GM12878 (cell line): Measurements from ENCODE around the gene ZDHHC14. TPM values are rescaled to one million over a fixed set of nuclear protein-coding genes. Genes with fewer than 3 reads are reported as not detected.

Source experiments
- ATAC-seq: fragments of 200-7000 bp; cut with Tn5 transposase; 3 replicates; pipeline ENCODE4 v1.9.1; 2020; ENCODE audit warnings: mild to moderate bottlenecking, moderate library complexity
- BruUV-seq: library from RNA; stranded (reverse); fragments of 400-500 nt; replicated peaks from 2 replicates; lab custom pipeline; 2021; lab: Mats Ljungman, UMichigan
- CTCF ChIA-PET: fragments of 300-600 bp; sonication (Branson Sonifier 250); formaldehyde crosslinking; extraction: SDS; loops from one replicate; lab custom pipeline; 2021; ENCODE audit warnings: inconsistent platforms; lab: Yijun Ruan, JAX
- POLR2A ChIA-PET: fragments of 350-600 bp; formaldehyde crosslinking; extraction: SDS; loops from one replicate; lab custom pipeline; 2021; ENCODE audit warnings: inconsistent platforms; lab: Charles Lee
- RAD21 ChIA-PET: fragments of 300-600 bp; sonication (Branson Sonifier 250); formaldehyde crosslinking; loops from one replicate; lab custom pipeline; 2023; ENCODE audit warnings: antibody characterized with exemption; ENCODE audit not compliant: unreplicated experiment; lab: Charles Lee
- SMC1A ChIA-PET: fragments of 300-600 bp; sonication (Branson Sonifier 250); formaldehyde crosslinking; loops from one replicate; lab custom pipeline; 2023; ENCODE audit not compliant: unreplicated experiment, uncharacterized antibody; lab: Charles Lee
- DNase-seq: peaks from one replicate; pipeline ENCODE4 v3.0.0-alpha.2; 2011; ENCODE audit warnings: low read depth, low spot score
- FAIRE-seq: peaks from 3 replicates; lab custom pipeline; 2011; peaks lifted over from hg19 to GRCh38; lab: Jason Lieb, UNC
- H2AFZ ChIP-seq: 2 replicates; pipeline ENCODE4 v1.6.0; 2011; ENCODE audit warnings: low read depth, low read length, control low read depth; ENCODE audit not compliant: control insufficient read depth
- H3K27ac ChIP-seq: 2 replicates; pipeline ENCODE4 v1.5.1; 2011; ENCODE audit warnings: control low read depth; ENCODE audit not compliant: control insufficient read depth, insufficient read depth
- H3K27me3 ChIP-seq, 2 experiments: replicated peaks in 1 of 2; 2 replicates each; pipeline versions ENCODE4 v1.6.0 to v1.6.1; 2011; ENCODE audit warnings: low read length in 1 of 2; ENCODE audit not compliant: control insufficient read depth in 2 of 2, insufficient read depth in 2 of 2
- H3K36me3 ChIP-seq, 2 experiments: 2 replicates each; pipeline ENCODE4 v1.5.1; 2011; ENCODE audit warnings: low read length in 1 of 2; ENCODE audit not compliant: control insufficient read depth in 2 of 2, insufficient read depth in 2 of 2
- H3K4me1 ChIP-seq: 2 replicates; pipeline ENCODE4 v1.6.1; 2011; ENCODE audit warnings: mild to moderate bottlenecking, low read length, moderate library complexity, mixed read lengths; ENCODE audit not compliant: control insufficient read depth, insufficient read depth
- H3K4me2 ChIP-seq: 2 replicates; pipeline ENCODE4 v1.6.0; 2011; ENCODE audit warnings: control low read depth; ENCODE audit not compliant: control insufficient read depth, insufficient read depth
- H3K4me3 ChIP-seq: fragments of 200-600 bp; sonication (generic); 2 replicates; pipeline ENCODE4 v1.5.1; 2016
- H3K79me2 ChIP-seq: 2 replicates; pipeline ENCODE4 v1.6.0; 2011; ENCODE audit warnings: low read length; ENCODE audit not compliant: control insufficient read depth, insufficient read depth
- H3K9ac ChIP-seq: 2 replicates; pipeline ENCODE4 v1.8.0; 2011; ENCODE audit warnings: low read length, control low read depth, mixed read lengths; ENCODE audit not compliant: control insufficient read depth, insufficient read depth
- H3K9me3 ChIP-seq: replicated peaks from 3 replicates; pipeline ENCODE4 v1.5.1; 2011; ENCODE audit warnings: mild to moderate bottlenecking, low read length; ENCODE audit not compliant: control insufficient read depth, insufficient read depth
- H4K20me1 ChIP-seq: 2 replicates; pipeline ENCODE4 v1.6.0; 2011; ENCODE audit not compliant: control insufficient read depth, insufficient read depth
- EGR1 ChIP-seq, 2 experiments: IDR thresholded peaks; 1 replicate in 1 of 2; 2 replicates in 1 of 2; pipeline ENCODE4 v1.6.1; 2011 to 2012; ENCODE audit warnings: low read depth in 2 of 2, low read length in 2 of 2, borderline replicate concordance in 1 of 2, mild to moderate bottlenecking in 1 of 2, moderate library complexity in 1 of 2
- KDM1A ChIP-seq: fragments of 200-600 bp; sonication (generic); IDR thresholded peaks from 2 replicates; pipeline ENCODE4 v1.6.1; 2016; ENCODE audit warnings: borderline replicate concordance
- MEF2B ChIP-seq: fragments of 450-650 bp; IDR thresholded peaks from 2 replicates; pipeline ENCODE4 v1.6.1; 2018; ENCODE audit warnings: mild to moderate bottlenecking, moderate library complexity; ENCODE audit not compliant: partially characterized antibody, poor library complexity, severe bottlenecking
- SP1 ChIP-seq: IDR thresholded peaks from one replicate; pipeline ENCODE4 v1.6.1; 2011; ENCODE audit warnings: low read depth, low read length
- WRNIP1 ChIP-seq: IDR thresholded peaks from 2 replicates; pipeline ENCODE4 v1.6.1; 2011; ENCODE audit warnings: low read depth, low read length, improper control_type of control experiment, borderline replicate concordance
- ZNF622 ChIP-seq: fragments of 450-650 bp; IDR thresholded peaks from 2 replicates; pipeline ENCODE4 v1.6.1; 2017; ENCODE audit warnings: mild to moderate bottlenecking, inconsistent platforms
- WGBS: methylation state at CpG from one replicate; pipeline ENCODE4 v1.1.6; 2016; ENCODE audit warnings: low lambda C conversion rate; ENCODE audit not compliant: insufficient replicate concordance, insufficient coverage; ENCODE audit errors: missing lambda C conversion rate; 5-methylcytosine and 5-hydroxymethylcytosine counted together
- in situ Hi-C: fragments of 300-500 bp; cut with MboI; formaldehyde crosslinking; loops from 9 replicates; pipeline ENCODE4 v1.14.3; 2018; ENCODE audit warnings: mixed read lengths
- intact Hi-C: fragments of 100-400 bp; cut with micrococcal nuclease; formaldehyde crosslinking; loops from one replicate; pipeline ENCODE4 v1.14.2; 2022; ENCODE audit not compliant: unreplicated experiment
- polyA plus RNA-seq, 11 experiments: library from polyadenylated mRNA; depleted of rRNA in 4 of 11; unstranded in 6 of 11; stranded (reverse) in 5 of 11; fragments of >200 nt; fragmentation: Nextera tagmentation in 4 of 11; fragmentation: Illumina TruSeq in 1 of 11; extraction: Ambion mirVana in 4 of 11; extraction: Trizol in 1 of 11; gene quantifications; 1 replicate in 1 of 11; 2 replicates in 10 of 11; pipeline versions ENCODE4 v1.2.1 to v1.2.3, GENCODE V29; 2011 to 2016; ENCODE audit warnings: inconsistent platforms in 2 of 11, missing spikeins in 2 of 11, low read depth in 1 of 11
- total RNA-seq, 4 experiments: library from RNA; depleted of rRNA in 3 of 4; stranded (reverse); fragments of >200 nt in 3 of 4; fragmentation: Illumina TruSeq in 1 of 4; extraction: Trizol in 1 of 4; gene quantifications; 2 replicates each; pipeline versions ENCODE4 v1.2.1 to v1.2.3, GENCODE V29; 2013 to 2021
- TF ChIP-seq, protein P1 (sequence below): fragments of 450-650 bp; IDR thresholded peaks from 2 replicates; pipeline ENCODE4 v1.6.1; 2017; ENCODE audit warnings: antibody characterized with exemption, mild to moderate bottlenecking, moderate library complexity
- TF ChIP-seq, protein P2 (sequence below): fragments of 150-350 bp; IDR thresholded peaks from 2 replicates; pipeline ENCODE4 v1.6.1; 2014; ENCODE audit warnings: mild to moderate bottlenecking, low read depth, low read length

Gene ZDHHC14
- total and polyA plus RNA-seq, 10 of the 15 experiments (the other 5 are each of a cell fraction or from before 2014, with no cell fraction given), result 0.15 to 16.0 (median 0.76) TPM; not detected in 1

DNA sequence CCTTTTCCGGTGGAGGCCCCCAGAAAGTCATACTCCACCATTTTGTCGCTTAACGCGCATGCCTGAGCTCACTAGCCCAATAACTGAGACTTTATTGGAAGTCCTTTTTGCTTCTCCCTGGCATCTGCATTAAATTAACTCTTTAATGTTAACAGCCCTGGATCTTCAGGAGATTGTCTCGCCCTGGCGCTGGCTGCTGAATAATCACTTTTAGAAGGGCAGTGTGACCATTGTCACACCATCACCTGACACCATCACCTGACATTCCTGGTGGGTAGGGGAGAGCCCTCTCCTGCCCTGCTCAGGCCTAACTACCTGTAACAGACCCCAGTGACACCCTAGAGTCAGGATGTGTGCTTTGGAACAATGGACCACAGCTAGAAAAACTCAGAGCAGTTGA, 326.6 kb downstream of the ZDHHC14 start:
- DNase-seq, result no peak
- H3K4me1 ChIP-seq, result no peaks in the 10 kb centered on the region
- ChIA-PET SMC1A (no interaction called here), RAD21 (no interaction called here), CTCF (no interaction called here), POLR2A (no interaction called here)
- H3K79me2 ChIP-seq, result no peaks in the 10 kb centered on the region
- H2AFZ ChIP-seq, result no peak overlapping the region
- ATAC-seq, result no peak
- no peak overlapping the region for H3K9ac ChIP-seq
- no peaks in the 10 kb centered on the region for H4K20me1 ChIP-seq
- in situ Hi-C loops (no loop called here), intact Hi-C loops (no loop called here)
- no peak overlapping the region for H3K27ac ChIP-seq
- TF ChIP-seq SP1, result no peak
- H3K36me3 ChIP-seq, result no peaks in the 10 kb centered on the region
- no peaks in the 10 kb centered on the region for H3K9me3 ChIP-seq
- FAIRE-seq, result no peak
- no peak overlapping the region for H3K4me3 ChIP-seq
- WGBS, result 50% methylated on average over 5 of the region's 6 CpGs
- H3K4me2 ChIP-seq, result no peak overlapping the region
- BruUV-seq, result no TSS peak
- H3K27me3 ChIP-seq, result no peaks in the 10 kb centered on the region

DNA sequence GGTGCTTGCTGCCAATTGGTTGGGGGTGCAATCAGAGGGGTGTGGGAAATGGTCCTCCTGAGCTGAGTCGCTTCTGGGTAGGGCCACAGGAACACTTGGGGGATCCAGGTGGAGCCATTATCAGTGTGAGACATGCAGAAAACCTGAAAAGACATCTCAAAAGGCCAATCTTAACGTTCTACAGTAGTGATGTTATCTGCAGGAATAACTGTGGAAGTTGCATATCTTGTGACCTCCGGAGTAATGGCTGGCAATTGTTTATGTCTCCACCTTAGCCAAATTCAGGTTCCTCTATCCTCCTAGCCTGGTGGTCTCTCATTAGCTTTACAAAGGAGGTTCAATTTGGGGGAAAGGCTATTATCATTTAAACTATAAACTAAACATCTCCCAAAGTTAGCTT, 327.2 kb downstream of the ZDHHC14 start:
- ATAC-seq (no peak), DNase-seq (no peak), FAIRE-seq (no peak)
- intact Hi-C loops, result no loop called here
- 26% methylated on average over 3 of the region's 3 CpGs for WGBS
- no peak overlapping the region for H2AFZ ChIP-seq
- no peaks in the 10 kb centered on the region for H3K9me3 ChIP-seq
- no peak overlapping the region for H3K4me2 ChIP-seq
- H3K4me1 ChIP-seq, result no peaks in the 10 kb centered on the region
- no peaks in the 10 kb centered on the region; the same call in 1 of the 2 replicates for H4K20me1 ChIP-seq
- SMC1A ChIA-PET, result interaction anchor here (0.8 kb wide), 1 partner anchor 403 kb away, joined by 3 read pairs; no protein-coding TSS in a partner anchor
- CTCF ChIA-PET, result interaction anchor here (0.6 kb wide), 1 partner anchor 20 kb away, joined by 3 read pairs; no protein-coding TSS in a partner anchor
- no peak overlapping the region for H3K9ac ChIP-seq
- no TSS peak for BruUV-seq
- H3K36me3 ChIP-seq, result no peaks in the 10 kb centered on the region
- TF ChIP-seq, protein P1, sequence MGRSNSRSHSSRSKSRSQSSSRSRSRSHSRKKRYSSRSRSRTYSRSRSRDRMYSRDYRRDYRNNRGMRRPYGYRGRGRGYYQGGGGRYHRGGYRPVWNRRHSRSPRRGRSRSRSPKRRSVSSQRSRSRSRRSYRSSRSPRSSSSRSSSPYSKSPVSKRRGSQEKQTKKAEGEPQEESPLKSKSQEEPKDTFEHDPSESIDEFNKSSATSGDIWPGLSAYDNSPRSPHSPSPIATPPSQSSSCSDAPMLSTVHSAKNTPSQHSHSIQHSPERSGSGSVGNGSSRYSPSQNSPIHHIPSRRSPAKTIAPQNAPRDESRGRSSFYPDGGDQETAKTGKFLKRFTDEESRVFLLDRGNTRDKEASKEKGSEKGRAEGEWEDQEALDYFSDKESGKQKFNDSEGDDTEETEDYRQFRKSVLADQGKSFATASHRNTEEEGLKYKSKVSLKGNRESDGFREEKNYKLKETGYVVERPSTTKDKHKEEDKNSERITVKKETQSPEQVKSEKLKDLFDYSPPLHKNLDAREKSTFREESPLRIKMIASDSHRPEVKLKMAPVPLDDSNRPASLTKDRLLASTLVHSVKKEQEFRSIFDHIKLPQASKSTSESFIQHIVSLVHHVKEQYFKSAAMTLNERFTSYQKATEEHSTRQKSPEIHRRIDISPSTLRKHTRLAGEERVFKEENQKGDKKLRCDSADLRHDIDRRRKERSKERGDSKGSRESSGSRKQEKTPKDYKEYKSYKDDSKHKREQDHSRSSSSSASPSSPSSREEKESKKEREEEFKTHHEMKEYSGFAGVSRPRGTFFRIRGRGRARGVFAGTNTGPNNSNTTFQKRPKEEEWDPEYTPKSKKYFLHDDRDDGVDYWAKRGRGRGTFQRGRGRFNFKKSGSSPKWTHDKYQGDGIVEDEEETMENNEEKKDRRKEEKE, result no peak
- no peak for TF ChIP-seq WRNIP1
- no peak for TF ChIP-seq ZNF622
- no peak for TF ChIP-seq EGR1 (IDR thresholded peaks at IDR 0.05; ENCODE audit: borderline replicate concordance in 1 of 2, low read depth in 2 of 2, low read length in 2 of 2)
- no peak for TF ChIP-seq KDM1A
- no peak for TF ChIP-seq MEF2B
- TF ChIP-seq, protein P2, sequence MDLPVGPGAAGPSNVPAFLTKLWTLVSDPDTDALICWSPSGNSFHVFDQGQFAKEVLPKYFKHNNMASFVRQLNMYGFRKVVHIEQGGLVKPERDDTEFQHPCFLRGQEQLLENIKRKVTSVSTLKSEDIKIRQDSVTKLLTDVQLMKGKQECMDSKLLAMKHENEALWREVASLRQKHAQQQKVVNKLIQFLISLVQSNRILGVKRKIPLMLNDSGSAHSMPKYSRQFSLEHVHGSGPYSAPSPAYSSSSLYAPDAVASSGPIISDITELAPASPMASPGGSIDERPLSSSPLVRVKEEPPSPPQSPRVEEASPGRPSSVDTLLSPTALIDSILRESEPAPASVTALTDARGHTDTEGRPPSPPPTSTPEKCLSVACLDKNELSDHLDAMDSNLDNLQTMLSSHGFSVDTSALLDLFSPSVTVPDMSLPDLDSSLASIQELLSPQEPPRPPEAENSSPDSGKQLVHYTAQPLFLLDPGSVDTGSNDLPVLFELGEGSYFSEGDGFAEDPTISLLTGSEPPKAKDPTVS, result no peak
- TF ChIP-seq, all 136 proteins: peak for 0
- POLR2A ChIA-PET, result no interaction called here
- in situ Hi-C loops, result no loop called here
- RAD21 ChIA-PET, result no interaction called here
- no peaks in the 10 kb centered on the region for H3K79me2 ChIP-seq
- no peaks in the 10 kb centered on the region; a peak in 1 of 4 replicates for H3K27me3 ChIP-seq
- H3K27ac ChIP-seq, result no peak overlapping the region
- H3K4me3 ChIP-seq, result no peak overlapping the region
